PC-9 (cell line): ENCODE data around the gene CENPB.

Source experiments
- EZH2 ChIP-seq: fragments of 200-600 bp; sonication (generic); IDR thresholded peaks from 2 replicates; pipeline ENCODE4 v1.8.0; 2017; ENCODE audit warnings: antibody characterized with exemption, low read depth
- TF ChIP-seq, protein P1 (sequence below): fragments of 200-600 bp; sonication (generic); conservative IDR thresholded peaks from 2 replicates; pipeline ENCODE4 v1.6.1; 2017; ENCODE audit warnings: mixed run types, antibody characterized with exemption, mild to moderate bottlenecking, moderate library complexity

DNA sequence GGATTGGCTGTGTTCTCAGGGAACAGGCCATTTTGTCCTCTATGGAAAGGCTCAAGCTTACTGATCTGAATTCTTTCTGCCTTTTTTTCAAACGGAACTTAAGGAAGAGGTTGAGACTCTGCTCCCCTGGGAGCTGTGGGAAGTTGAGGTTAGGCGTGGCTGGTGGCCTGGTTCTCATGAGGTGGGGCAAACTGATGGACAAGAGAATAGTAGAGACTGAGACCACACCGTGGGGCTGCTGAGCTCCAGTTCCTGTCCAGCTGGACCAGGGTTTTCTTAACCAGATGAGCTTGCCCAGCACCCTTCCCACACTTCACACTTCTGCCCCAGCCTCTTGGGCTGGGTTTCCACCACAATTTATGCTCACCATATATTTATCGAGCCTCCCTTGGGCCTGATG is 39.9 kb upstream of the CENPB start:
- TF ChIP-seq, protein P1, sequence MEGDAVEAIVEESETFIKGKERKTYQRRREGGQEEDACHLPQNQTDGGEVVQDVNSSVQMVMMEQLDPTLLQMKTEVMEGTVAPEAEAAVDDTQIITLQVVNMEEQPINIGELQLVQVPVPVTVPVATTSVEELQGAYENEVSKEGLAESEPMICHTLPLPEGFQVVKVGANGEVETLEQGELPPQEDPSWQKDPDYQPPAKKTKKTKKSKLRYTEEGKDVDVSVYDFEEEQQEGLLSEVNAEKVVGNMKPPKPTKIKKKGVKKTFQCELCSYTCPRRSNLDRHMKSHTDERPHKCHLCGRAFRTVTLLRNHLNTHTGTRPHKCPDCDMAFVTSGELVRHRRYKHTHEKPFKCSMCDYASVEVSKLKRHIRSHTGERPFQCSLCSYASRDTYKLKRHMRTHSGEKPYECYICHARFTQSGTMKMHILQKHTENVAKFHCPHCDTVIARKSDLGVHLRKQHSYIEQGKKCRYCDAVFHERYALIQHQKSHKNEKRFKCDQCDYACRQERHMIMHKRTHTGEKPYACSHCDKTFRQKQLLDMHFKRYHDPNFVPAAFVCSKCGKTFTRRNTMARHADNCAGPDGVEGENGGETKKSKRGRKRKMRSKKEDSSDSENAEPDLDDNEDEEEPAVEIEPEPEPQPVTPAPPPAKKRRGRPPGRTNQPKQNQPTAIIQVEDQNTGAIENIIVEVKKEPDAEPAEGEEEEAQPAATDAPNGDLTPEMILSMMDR = no peak
- TF ChIP-seq EZH2 = no peak
